ENCODE results near the gene DHRSX.

The DHRSX gene

GRCh38 chrX:2406891-2407518 is 93.8 kb downstream of the DHRSX start:
- no peak overlapping the region for H3K27ac ChIP-seq (replicated peaks; ENCODE audit: low read length)
- H3K4me1 ChIP-seq (ENCODE audit: control insufficient read depth in 2 of 2, insufficient read depth in 1 of 2, low read depth in 1 of 2, low read length in 2 of 2), result peaks cover 0 to 9% of the 10 kb centered on the region in 2 donors
- no peak overlapping the region for H2AK5ac ChIP-seq (ENCODE audit: low read depth, low read length)
- H3K4me2 ChIP-seq (ENCODE audit: insufficient read depth, low read length, poor library complexity, severe bottlenecking), result no peak overlapping the region
- no peaks in the 10 kb centered on the region for H3K79me1 ChIP-seq (ENCODE audit: low read depth, low read length)
- H3K4me3 ChIP-seq (ENCODE audit: low read length in 2 of 2), result no peak overlapping the region
- no peaks in the 10 kb centered on the region for H3K27me3 ChIP-seq (ENCODE audit: control insufficient read depth in 3 of 3, insufficient read depth in 3 of 3, low read depth in 1 of 3, low read length in 3 of 3)
- H2BK15ac ChIP-seq (ENCODE audit: low read length), result no peak overlapping the region
- H3K36me3 ChIP-seq (replicated peaks in 1 of 2; ENCODE audit: control insufficient read depth in 2 of 2, insufficient read depth in 2 of 2, low read length in 2 of 2), result peaks cover 11 to 27% of the 10 kb centered on the region in 2 donors
- no peak overlapping the region for H2AFZ ChIP-seq (ENCODE audit: low read length)
- H2BK120ac ChIP-seq (ENCODE audit: low read depth, low read length), result no peak overlapping the region
- H3K9ac ChIP-seq (ENCODE audit: low read depth, low read length, poor library complexity), result no peak overlapping the region
- H4K91ac ChIP-seq (ENCODE audit: low read depth, low read length, poor library complexity), result no peak overlapping the region
- H3K18ac ChIP-seq (ENCODE audit: low read length), result no peak overlapping the region
- H3K9me3 ChIP-seq (replicated peaks in 1 of 2; ENCODE audit: control insufficient read depth in 2 of 2, insufficient read depth in 1 of 2, low read depth in 1 of 2, low read length in 2 of 2), result peaks cover 9 to 21% of the 10 kb centered on the region in 2 donors
- no peak overlapping the region for H2BK12ac ChIP-seq (ENCODE audit: low read length)
- no peak for DNase-seq (ENCODE audit: low spot score)
- no peak overlapping the region for H3K23ac ChIP-seq (ENCODE audit: low read depth, low read length, poor library complexity)
- no peak overlapping the region for H4K8ac ChIP-seq (ENCODE audit: low read depth, low read length)
- WGBS, 2 donors (ENCODE audit: extremely low coverage in 2 of 2, insufficient read length in 2 of 2, insufficient replicate concordance in 1 of 2), result no CpG with 5 or more reads among the region's 14 CpGs
- no peak overlapping the region for H3K14ac ChIP-seq (ENCODE audit: low read length)
- no peak overlapping the region for H2BK5ac ChIP-seq (ENCODE audit: low read length)
- no peak overlapping the region for H3K4ac ChIP-seq (ENCODE audit: low read length)

GRCh38 chrX:2404776-2405175 is 96.0 kb downstream of the DHRSX start:
- H2BK12ac ChIP-seq (ENCODE audit: low read length), result no peak overlapping the region
- H3K27me3 ChIP-seq (ENCODE audit: control insufficient read depth in 3 of 3, insufficient read depth in 3 of 3, low read depth in 1 of 3, low read length in 3 of 3), result no peaks in the 10 kb centered on the region
- H4K8ac ChIP-seq (ENCODE audit: low read depth, low read length), result no peak overlapping the region
- H2BK5ac ChIP-seq (ENCODE audit: low read length), result no peak overlapping the region
- peaks cover 9 to 21% of the 10 kb centered on the region in 2 donors for H3K9me3 ChIP-seq (replicated peaks in 1 of 2; ENCODE audit: control insufficient read depth in 2 of 2, insufficient read depth in 1 of 2, low read depth in 1 of 2, low read length in 2 of 2)
- peaks cover 11 to 27% of the 10 kb centered on the region in 2 donors for H3K36me3 ChIP-seq (replicated peaks in 1 of 2; ENCODE audit: control insufficient read depth in 2 of 2, insufficient read depth in 2 of 2, low read length in 2 of 2)
- H3K9ac ChIP-seq (ENCODE audit: low read depth, low read length, poor library complexity), result no peak overlapping the region
- peaks cover 0 to 13% of the 10 kb centered on the region in 2 donors for H3K4me1 ChIP-seq (ENCODE audit: control insufficient read depth in 2 of 2, insufficient read depth in 1 of 2, low read depth in 1 of 2, low read length in 2 of 2)
- no peak overlapping the region for H3K4ac ChIP-seq (ENCODE audit: low read length)
- H3K23ac ChIP-seq (ENCODE audit: low read depth, low read length, poor library complexity), result no peak overlapping the region
- no peak overlapping the region for H2AK5ac ChIP-seq (ENCODE audit: low read depth, low read length)
- no peak overlapping the region for H3K27ac ChIP-seq (replicated peaks; ENCODE audit: low read length)
- no peak overlapping the region for H4K91ac ChIP-seq (ENCODE audit: low read depth, low read length, poor library complexity)
- no peaks in the 10 kb centered on the region for H3K79me1 ChIP-seq (ENCODE audit: low read depth, low read length)
- no peak overlapping the region for H2BK15ac ChIP-seq (ENCODE audit: low read length)
- no peak overlapping the region for H3K4me3 ChIP-seq (ENCODE audit: low read length in 2 of 2)
- no peak overlapping the region for H3K4me2 ChIP-seq (ENCODE audit: insufficient read depth, low read length, poor library complexity, severe bottlenecking)
- no peak overlapping the region for H2AFZ ChIP-seq (ENCODE audit: low read length)
- no peak overlapping the region for H3K14ac ChIP-seq (ENCODE audit: low read length)
- no peak for DNase-seq (ENCODE audit: low spot score)
- no CpG with 5 or more reads among the region's 8 CpGs for WGBS, 2 donors (ENCODE audit: extremely low coverage in 2 of 2, insufficient read length in 2 of 2, insufficient replicate concordance in 1 of 2)
- no peak overlapping the region for H3K18ac ChIP-seq (ENCODE audit: low read length)
- H2BK120ac ChIP-seq (ENCODE audit: low read depth, low read length), result no peak overlapping the region

GRCh38 chrX:2402361-2402690 is 98.5 kb downstream of the DHRSX start:
- H2BK15ac ChIP-seq (ENCODE audit: low read length), result no peak overlapping the region
- H3K9ac ChIP-seq (ENCODE audit: low read depth, low read length, poor library complexity), result no peak overlapping the region
- H4K91ac ChIP-seq (ENCODE audit: low read depth, low read length, poor library complexity), result no peak overlapping the region
- no peak overlapping the region for H2BK120ac ChIP-seq (ENCODE audit: low read depth, low read length)
- H3K4me3 ChIP-seq (ENCODE audit: low read length in 2 of 2), result no peak overlapping the region
- H3K18ac ChIP-seq (ENCODE audit: low read length), result peak overlapping the region; percentile 53
- H2AFZ ChIP-seq (ENCODE audit: low read length), result no peak overlapping the region
- H3K36me3 ChIP-seq (replicated peaks in 1 of 2; ENCODE audit: control insufficient read depth in 2 of 2, insufficient read depth in 2 of 2, low read length in 2 of 2), result peaks cover 6 to 16% of the 10 kb centered on the region in 2 donors
- H2BK12ac ChIP-seq (ENCODE audit: low read length), result no peak overlapping the region
- H2BK5ac ChIP-seq (ENCODE audit: low read length), result no peak overlapping the region
- H3K4ac ChIP-seq (ENCODE audit: low read length), result no peak overlapping the region
- H3K4me2 ChIP-seq (ENCODE audit: insufficient read depth, low read length, poor library complexity, severe bottlenecking), result peak overlapping the region; percentile 11
- no peak overlapping the region for H2AK5ac ChIP-seq (ENCODE audit: low read depth, low read length)
- no peaks in the 10 kb centered on the region for H3K79me1 ChIP-seq (ENCODE audit: low read depth, low read length)
- H3K23ac ChIP-seq (ENCODE audit: low read depth, low read length, poor library complexity), result no peak overlapping the region
- H3K27me3 ChIP-seq (ENCODE audit: control insufficient read depth in 3 of 3, insufficient read depth in 3 of 3, low read depth in 1 of 3, low read length in 3 of 3), result no peaks in the 10 kb centered on the region
- no CpG with 5 or more reads among the region's 7 CpGs for WGBS, 2 donors (ENCODE audit: extremely low coverage in 2 of 2, insufficient read length in 2 of 2, insufficient replicate concordance in 1 of 2)
- peaks cover 6 to 11% of the 10 kb centered on the region in 2 donors for H3K9me3 ChIP-seq (replicated peaks in 1 of 2; ENCODE audit: control insufficient read depth in 2 of 2, insufficient read depth in 1 of 2, low read depth in 1 of 2, low read length in 2 of 2)
- H3K14ac ChIP-seq (ENCODE audit: low read length), result no peak overlapping the region
- no peak for DNase-seq (ENCODE audit: low spot score)
- peaks cover 0 to 18% of the 10 kb centered on the region in 2 donors for H3K4me1 ChIP-seq (ENCODE audit: control insufficient read depth in 2 of 2, insufficient read depth in 1 of 2, low read depth in 1 of 2, low read length in 2 of 2)
- H3K27ac ChIP-seq (replicated peaks; ENCODE audit: low read length), result peak overlapping the region; percentile 76
- H4K8ac ChIP-seq (ENCODE audit: low read depth, low read length), result no peak overlapping the region

GRCh38 chrX:2401590-2402360 is 99.0 kb downstream of the DHRSX start:
- no peaks in the 10 kb centered on the region for H3K27me3 ChIP-seq (ENCODE audit: control insufficient read depth in 3 of 3, insufficient read depth in 3 of 3, low read depth in 1 of 3, low read length in 3 of 3)
- peaks cover 1 to 10% of the 10 kb centered on the region in 2 donors for H3K36me3 ChIP-seq (replicated peaks in 1 of 2; ENCODE audit: control insufficient read depth in 2 of 2, insufficient read depth in 2 of 2, low read length in 2 of 2)
- H2AK5ac ChIP-seq (ENCODE audit: low read depth, low read length), result no peak overlapping the region
- DNase-seq (ENCODE audit: low spot score), result peak; percentile 83
- peaks cover 0 to 18% of the 10 kb centered on the region in 2 donors for H3K4me1 ChIP-seq (ENCODE audit: control insufficient read depth in 2 of 2, insufficient read depth in 1 of 2, low read depth in 1 of 2, low read length in 2 of 2)
- no peak overlapping the region for H2AFZ ChIP-seq (ENCODE audit: low read length)
- WGBS, 2 donors (ENCODE audit: extremely low coverage in 2 of 2, insufficient read length in 2 of 2, insufficient replicate concordance in 1 of 2), result no CpG with 5 or more reads among the region's 21 CpGs
- no peak overlapping the region for H3K9ac ChIP-seq (ENCODE audit: low read depth, low read length, poor library complexity)
- no peak overlapping the region for H2BK120ac ChIP-seq (ENCODE audit: low read depth, low read length)
- peak overlapping the region; percentile 53 for H3K18ac ChIP-seq (ENCODE audit: low read length)
- H3K4me2 ChIP-seq (ENCODE audit: insufficient read depth, low read length, poor library complexity, severe bottlenecking), result peak overlapping the region; percentile 11
- H3K9me3 ChIP-seq (replicated peaks in 1 of 2; ENCODE audit: control insufficient read depth in 2 of 2, insufficient read depth in 1 of 2, low read depth in 1 of 2, low read length in 2 of 2), result peaks cover under 1 to 5% of the 10 kb centered on the region in 2 donors
- no peak overlapping the region for H3K23ac ChIP-seq (ENCODE audit: low read depth, low read length, poor library complexity)
- no peak overlapping the region for H3K4ac ChIP-seq (ENCODE audit: low read length)
- no peak overlapping the region for H4K8ac ChIP-seq (ENCODE audit: low read depth, low read length)
- no peak overlapping the region for H3K14ac ChIP-seq (ENCODE audit: low read length)
- no peak overlapping the region for H2BK15ac ChIP-seq (ENCODE audit: low read length)
- H3K79me1 ChIP-seq (ENCODE audit: low read depth, low read length), result no peaks in the 10 kb centered on the region
- peak overlapping the region; percentile 76 for H3K27ac ChIP-seq (replicated peaks; ENCODE audit: low read length)
- no peak overlapping the region for H4K91ac ChIP-seq (ENCODE audit: low read depth, low read length, poor library complexity)
- no peak overlapping the region for H3K4me3 ChIP-seq (ENCODE audit: low read length in 2 of 2)
- no peak overlapping the region for H2BK5ac ChIP-seq (ENCODE audit: low read length)
- H2BK12ac ChIP-seq (ENCODE audit: low read length), result no peak overlapping the region
